IPS DF 6.9 (cell line): Measurements from ENCODE around the gene NARF.
"Not testable (repeated sequence)": the region's sequence is repeated elsewhere in the genome, so short reads cannot be mapped to it uniquely, and the experiment has no call there.

ENCODE experiments used
- DNase-seq: peaks from one replicate; pipeline ENCODE4 v3.0.0-alpha.2; 2013; ENCODE audit warnings: low read depth, low spot score
- H3K27ac ChIP-seq: one replicate; pipeline ENCODE4 v1.5.1; 2013; ENCODE audit warnings: low read length, control low read depth
- H3K27me3 ChIP-seq: 2 replicates; pipeline ENCODE4 v1.6.1; 2013; ENCODE audit warnings: mild to moderate bottlenecking, low read length; ENCODE audit not compliant: control insufficient read depth, insufficient read depth
- H3K36me3 ChIP-seq: 2 replicates; pipeline ENCODE4 v1.6.1; 2013; ENCODE audit warnings: low read length; ENCODE audit not compliant: control insufficient read depth, insufficient read depth
- H3K4me1 ChIP-seq: 2 replicates; pipeline ENCODE4 v1.6.1; 2013; ENCODE audit warnings: low read length; ENCODE audit not compliant: control insufficient read depth, insufficient read depth
- H3K4me3 ChIP-seq: 2 replicates; pipeline ENCODE4 v1.5.1; 2013; ENCODE audit warnings: mild to moderate bottlenecking, low read length
- H3K9me3 ChIP-seq: 2 replicates; pipeline ENCODE4 v1.6.1; 2013; ENCODE audit warnings: low read length, inconsistent platforms; ENCODE audit not compliant: control insufficient read depth, insufficient read depth
- WGBS: extraction: QIAGEN DNeasy Blood & Tissue Kit; methylation state at CpG from one replicate; pipeline ENCODE4 v1.1.7; 2013; ENCODE audit warnings: mixed read lengths, missing lambda C conversion rate; ENCODE audit not compliant: insufficient read length, insufficient coverage; 5-methylcytosine and 5-hydroxymethylcytosine counted together

The NARF gene

DNA sequence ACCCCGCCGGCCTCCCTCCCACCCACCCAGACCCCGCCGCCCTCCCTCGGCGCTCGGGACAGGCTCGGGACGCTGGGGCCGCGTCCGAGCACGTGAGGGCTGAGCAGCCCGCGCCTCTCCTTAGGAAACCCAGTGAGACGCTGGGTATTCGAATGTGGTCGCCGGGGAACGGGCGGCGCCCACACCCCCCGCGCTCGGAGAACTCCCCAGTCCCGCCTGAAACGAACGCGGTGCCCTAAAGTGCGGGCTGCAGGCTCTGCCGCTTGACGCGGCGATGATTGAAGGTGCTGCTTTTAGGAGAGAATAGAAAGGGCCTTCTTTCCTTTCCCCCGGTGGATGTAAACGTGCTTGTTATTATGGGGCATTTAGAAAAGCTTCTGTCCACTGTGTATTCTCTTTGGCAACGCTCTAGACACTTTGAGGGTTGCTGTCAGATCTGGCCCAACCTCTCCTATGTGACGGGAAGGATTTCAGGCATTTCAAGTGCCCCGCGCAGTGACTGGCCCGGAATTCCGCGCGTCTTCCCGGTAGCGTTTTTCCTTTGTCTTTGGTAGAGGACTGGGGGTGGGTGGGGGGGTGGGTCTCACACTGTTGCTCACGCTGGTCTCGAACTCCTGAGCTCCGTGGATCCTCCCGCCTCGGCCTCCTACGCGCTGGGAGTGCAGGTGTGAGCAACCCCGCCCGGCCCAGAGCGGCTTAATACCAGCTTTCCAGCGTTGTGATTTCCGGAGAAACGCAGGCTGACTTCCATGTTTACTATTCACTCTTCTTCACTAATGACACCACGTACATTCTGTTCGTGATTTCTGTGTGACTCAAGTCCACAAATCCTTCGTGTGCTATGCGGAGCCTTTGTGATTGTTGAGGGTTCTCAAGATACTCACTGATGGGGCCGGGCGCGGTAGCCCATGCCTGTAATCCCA, 39.2 kb downstream of the NARF start:
- no CpG with 5 or more reads among the region's 66 CpGs for WGBS
- no peak for DNase-seq
- no peaks in the 10 kb centered on the region for H3K9me3 ChIP-seq
- peaks cover 2% of the 10 kb centered on the region; the same call in 1 of the 2 replicates for H3K27me3 ChIP-seq
- H3K36me3 ChIP-seq = no peaks in the 10 kb centered on the region
- H3K27ac ChIP-seq = no peak overlapping the region
- peak overlapping the region; percentile 43; the same call in 1 of the 2 replicates for H3K4me3 ChIP-seq
- peaks cover 8% of the 10 kb centered on the region; the same call in 1 of the 2 replicates for H3K4me1 ChIP-seq

DNA sequence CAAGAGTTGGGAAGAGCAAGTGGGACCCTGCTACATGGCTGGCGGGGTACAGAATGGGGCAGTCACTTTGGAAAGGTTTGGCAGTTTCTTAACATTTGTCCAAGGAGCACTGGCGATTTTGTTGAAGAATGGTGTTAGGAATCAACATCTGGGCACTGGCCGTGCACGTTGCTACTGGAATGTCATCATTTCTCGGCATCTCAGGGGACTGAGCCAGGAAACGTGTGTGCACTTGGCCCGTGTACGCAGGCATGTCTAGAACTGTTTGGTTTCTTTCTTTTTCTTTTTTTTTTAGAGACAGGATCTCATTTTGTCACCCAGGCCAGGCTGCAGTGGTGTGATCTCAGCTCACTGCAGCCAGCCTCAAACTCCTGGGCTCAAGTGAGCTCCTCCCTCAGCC, 43.7 kb downstream of the NARF start:
- Histone ChIP-seq H3K4me3 (no peak overlapping the region), H3K27ac (no peak overlapping the region), H3K27me3 (peaks cover 2% of the 10 kb centered on the region; the same call in 1 of the 2 replicates), H3K4me1 (no peaks in the 10 kb centered on the region), H3K9me3 (no peaks in the 10 kb centered on the region), H3K36me3 (no peaks in the 10 kb centered on the region)
- WGBS = no CpG with 5 or more reads among the region's 8 CpGs
- no peak for DNase-seq

DNA sequence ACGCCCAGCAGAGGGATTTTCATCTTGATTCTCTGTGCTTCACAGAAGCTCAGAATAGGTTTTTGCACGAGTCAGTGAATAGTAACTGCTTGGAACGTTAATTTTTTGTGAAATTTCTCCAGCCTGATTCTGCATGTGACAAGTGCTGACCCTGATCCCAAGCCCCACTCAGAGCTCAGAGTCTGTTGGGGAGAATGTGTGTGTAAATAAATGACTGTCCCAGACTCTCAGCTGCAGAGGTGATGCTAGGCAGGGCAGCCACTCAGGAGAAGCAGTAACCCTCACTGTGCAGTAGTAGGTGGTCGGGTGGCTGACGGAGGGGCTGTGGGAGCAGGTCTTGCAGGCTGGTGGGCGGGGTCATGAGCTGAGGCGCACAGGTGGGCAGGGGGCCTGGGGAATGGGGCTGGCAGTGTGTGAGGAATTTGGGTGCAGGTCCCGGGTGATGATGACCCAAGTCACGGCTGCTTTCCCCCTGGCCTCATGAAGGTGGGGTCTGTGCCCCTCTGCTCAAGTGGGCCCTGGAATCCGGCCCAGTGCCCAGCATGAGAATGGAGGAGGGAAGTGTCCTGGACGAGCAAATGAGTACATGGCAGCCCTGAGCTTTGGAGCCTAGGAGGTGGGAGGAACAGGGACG, 44.7 kb downstream of the NARF start:
- H3K27me3 ChIP-seq = no peaks in the 10 kb centered on the region
- no peak overlapping the region for H3K4me3 ChIP-seq
- H3K9me3 ChIP-seq = no peaks in the 10 kb centered on the region
- no peak overlapping the region for H3K27ac ChIP-seq
- WGBS = no CpG with 5 or more reads among the region's 12 CpGs
- DNase-seq = no peak
- H3K36me3 ChIP-seq = no peaks in the 10 kb centered on the region
- no peaks in the 10 kb centered on the region for H3K4me1 ChIP-seq

DNA sequence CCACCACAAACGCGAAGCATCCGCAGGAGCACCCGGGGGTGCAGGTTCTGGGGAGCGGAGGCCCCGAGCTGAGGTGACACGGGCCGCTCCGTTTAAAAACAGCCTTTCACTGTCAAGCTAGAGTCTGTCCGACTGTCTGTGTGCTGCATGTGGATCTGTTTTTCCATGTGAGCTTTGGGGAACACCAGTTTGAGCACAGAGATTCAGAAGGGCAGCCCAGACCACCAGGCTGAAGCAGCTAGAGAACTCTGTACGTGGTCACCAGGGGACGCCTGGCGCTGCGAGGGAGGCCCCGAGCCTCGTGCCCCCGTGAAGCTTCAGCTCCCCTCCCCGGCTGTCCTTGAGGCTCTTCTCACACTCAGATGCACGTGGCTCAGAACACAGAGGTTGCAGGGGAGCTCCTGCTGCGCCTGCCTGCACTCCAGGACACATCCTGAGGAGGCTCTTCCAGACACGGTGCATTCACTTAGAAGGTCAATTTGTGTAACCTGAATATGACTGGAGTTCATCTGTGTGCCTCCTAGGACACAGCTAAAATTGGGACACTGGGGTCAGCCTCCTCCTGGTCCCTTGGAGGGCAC, 45.3 kb downstream of the NARF start:
- no CpG with 5 or more reads among the region's 21 CpGs for WGBS
- H3K36me3 ChIP-seq = no peaks in the 10 kb centered on the region
- H3K9me3 ChIP-seq = no peaks in the 10 kb centered on the region
- no peak overlapping the region for H3K27ac ChIP-seq
- DNase-seq = no peak
- no peak overlapping the region for H3K4me3 ChIP-seq
- H3K27me3 ChIP-seq = no peaks in the 10 kb centered on the region
- H3K4me1 ChIP-seq = no peaks in the 10 kb centered on the region

DNA sequence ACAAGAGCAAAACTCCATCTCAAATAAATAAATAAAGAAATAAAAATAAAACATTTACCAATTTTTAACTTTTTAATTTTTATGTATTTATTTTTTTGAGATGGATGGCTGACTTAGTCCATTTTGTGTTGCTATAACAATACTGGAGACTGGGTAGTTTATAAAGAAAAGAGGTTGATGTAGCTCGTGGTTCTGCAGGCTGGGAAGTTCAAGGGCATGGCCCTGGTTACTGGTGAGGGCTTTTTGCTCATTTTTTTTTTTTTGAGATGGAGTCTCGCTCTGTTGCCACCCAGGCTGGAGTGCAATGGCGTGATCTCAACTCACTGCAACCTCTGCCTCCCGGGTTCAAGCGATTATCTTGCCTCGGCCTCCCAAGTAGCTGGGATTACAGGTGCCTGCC, 46.8 kb downstream of the NARF start:
- Histone ChIP-seq H3K4me3 (no peak overlapping the region), H3K4me1 (no peaks in the 10 kb centered on the region), H3K27ac (no peak overlapping the region), H3K36me3 (no peaks in the 10 kb centered on the region), H3K9me3 (no peaks in the 10 kb centered on the region), H3K27me3 (no peaks in the 10 kb centered on the region)
- WGBS = no CpG with 5 or more reads among the region's 6 CpGs
- DNase-seq = no peak

DNA sequence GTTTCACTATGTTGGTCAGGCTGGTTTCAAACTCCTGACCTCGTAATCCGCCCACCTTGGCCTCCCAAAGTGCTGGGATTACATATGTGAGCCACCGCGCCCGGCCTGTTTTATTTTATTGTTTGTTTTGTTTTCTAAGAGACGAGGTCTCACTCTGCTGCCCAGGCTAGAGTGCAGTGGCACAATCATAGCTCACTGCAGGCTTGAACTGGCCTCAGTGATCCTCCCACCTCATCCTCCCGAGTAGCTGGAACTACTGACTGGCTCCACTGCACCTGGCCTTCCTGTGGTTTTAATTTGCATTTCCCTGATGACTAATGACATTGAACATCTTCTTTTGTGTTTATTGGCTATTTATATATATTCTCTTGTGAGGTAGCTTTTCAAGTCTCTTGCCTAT, 47.9 kb downstream of the NARF start:
- not testable (repeated sequence) for H3K4me3 ChIP-seq, H3K27me3 ChIP-seq, DNase-seq, H3K9me3 ChIP-seq, H3K27ac ChIP-seq, H3K36me3 ChIP-seq, H3K4me1 ChIP-seq
- WGBS = no CpG with 5 or more reads among the region's 7 CpGs

DNA sequence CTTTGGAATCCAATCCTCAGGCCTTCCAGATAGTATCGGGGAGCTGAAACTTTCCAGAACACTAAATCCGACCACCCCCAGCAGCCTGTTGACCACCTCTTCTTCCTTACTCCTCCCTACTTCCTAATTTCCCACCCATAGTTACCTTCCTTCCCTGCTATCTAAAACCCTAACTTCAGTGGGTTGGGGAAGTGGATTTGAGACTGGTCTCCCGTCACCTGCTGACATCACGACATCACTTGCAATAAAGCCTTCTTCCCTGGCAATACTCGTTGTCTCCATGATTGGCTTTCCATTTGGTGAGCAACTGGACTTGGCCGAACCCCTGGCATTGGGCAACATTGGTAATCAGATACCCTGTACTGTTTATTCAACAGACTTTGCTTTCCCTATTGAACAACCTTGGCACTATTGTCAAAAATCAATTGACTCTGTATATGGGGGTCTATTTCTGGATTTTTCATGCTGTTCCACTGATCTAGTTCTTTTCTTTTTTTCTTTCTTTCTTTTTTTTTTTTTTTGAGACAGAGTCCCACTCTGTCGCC, 49.2 kb downstream of the NARF start:
- H3K27me3 ChIP-seq = no peaks in the 10 kb centered on the region
- H3K9me3 ChIP-seq = no peaks in the 10 kb centered on the region
- no peaks in the 10 kb centered on the region for H3K4me1 ChIP-seq
- H3K36me3 ChIP-seq = no peaks in the 10 kb centered on the region
- no peak overlapping the region for H3K27ac ChIP-seq
- no CpG with 5 or more reads among the region's 7 CpGs for WGBS
- H3K4me3 ChIP-seq = no peak overlapping the region
- no peak for DNase-seq

DNA sequence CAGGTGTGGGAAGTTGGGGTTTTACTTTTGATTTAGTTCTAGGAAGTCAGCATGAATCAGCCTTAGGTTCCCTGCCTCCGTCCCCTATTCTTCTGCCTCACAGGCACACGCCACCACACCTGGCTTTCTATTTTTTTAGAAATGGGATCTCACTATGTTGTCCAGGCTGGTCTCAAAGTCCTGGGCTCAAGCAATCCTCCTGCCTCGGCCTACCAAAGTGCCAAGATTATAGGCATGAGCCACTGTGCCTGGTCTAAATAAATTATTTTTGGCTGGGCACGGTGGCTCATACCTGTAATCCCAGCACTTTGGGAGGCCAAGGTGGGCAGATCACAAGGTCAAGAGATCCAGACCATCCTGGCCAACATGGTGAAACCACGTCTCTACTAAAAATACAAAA, 53.1 kb downstream of the NARF start:
- WGBS = no CpG with 5 or more reads among the region's 5 CpGs

DNA sequence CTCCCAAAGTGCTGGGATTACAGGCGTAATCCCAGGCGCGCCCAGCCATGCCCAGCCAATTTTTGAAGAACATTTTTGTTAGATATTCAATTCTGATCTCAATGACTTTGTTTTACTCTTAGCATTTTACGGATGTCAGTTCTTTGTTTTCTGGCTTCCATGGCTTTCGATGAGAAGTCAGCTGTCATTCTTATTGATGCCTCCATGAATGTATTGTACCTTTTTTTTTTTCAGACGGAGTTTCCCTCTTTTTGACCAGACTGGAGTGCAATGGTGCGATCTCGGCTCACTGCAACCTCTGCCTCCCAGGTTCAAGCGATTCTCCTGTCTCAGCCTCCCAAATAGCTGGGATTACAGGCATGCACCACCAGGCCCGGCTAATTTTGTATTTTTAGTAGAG, 55.3 kb downstream of the NARF start:
- H3K4me1 ChIP-seq, DNase-seq, H3K27me3 ChIP-seq, H3K9me3 ChIP-seq, H3K27ac ChIP-seq, H3K4me3 ChIP-seq, H3K36me3 ChIP-seq: not testable (repeated sequence)
- WGBS = no CpG with 5 or more reads among the region's 10 CpGs

More for the DNA sequence above, 53.1 kb downstream of the NARF start:
- H3K4me3 ChIP-seq, H3K27me3 ChIP-seq, H3K9me3 ChIP-seq, H3K36me3 ChIP-seq, DNase-seq, H3K4me1 ChIP-seq, H3K27ac ChIP-seq: not testable (repeated sequence)

DNA sequence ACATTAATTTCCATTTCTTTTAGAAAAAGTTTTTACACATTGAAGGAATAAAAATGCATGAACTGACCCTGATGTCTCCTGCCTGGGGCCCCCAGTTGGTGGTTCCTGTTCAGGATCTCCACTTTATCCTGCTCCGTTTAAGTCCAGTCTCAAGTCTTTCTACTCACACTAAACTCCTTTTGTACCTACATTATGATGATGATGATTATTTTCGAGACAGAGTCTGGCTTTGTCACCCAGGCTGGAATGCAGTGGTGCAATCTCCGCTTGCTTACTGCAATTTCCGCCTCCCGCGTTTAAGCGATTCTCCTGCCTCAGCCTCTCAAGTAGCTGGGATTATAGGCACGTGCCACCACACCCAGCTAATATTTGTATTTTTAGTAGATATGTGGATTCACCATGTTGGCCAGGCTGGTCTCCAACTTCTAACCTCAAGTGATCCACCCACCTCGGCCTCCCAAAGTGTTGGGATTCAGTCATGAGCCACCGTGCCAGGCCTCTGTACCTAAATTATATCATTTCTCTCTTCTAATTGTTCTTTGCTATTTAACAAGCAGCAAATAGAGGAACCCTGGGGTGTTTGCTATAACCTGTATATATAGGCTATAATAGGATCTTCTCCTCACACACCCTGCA, 58.8 kb downstream of the NARF start:
- Histone ChIP-seq H3K27ac (no peak overlapping the region), H3K9me3 (no peaks in the 10 kb centered on the region), H3K4me1 (peaks cover 2% of the 10 kb centered on the region; the same call in 1 of the 2 replicates), H3K36me3 (no peaks in the 10 kb centered on the region; the same call in 1 of the 2 replicates), H3K27me3 (no peaks in the 10 kb centered on the region), H3K4me3 (no peak overlapping the region)
- no CpG with 5 or more reads among the region's 10 CpGs for WGBS
- no peak for DNase-seq
